ENCODE measurements around the gene SKI. TPM values are rescaled to one million over a fixed set of nuclear protein-coding genes. Genes with fewer than 3 reads are reported as not detected.

Gene SKI
- total RNA-seq, 1 experiment from 2014 or later, result 89.5 TPM

DNA sequence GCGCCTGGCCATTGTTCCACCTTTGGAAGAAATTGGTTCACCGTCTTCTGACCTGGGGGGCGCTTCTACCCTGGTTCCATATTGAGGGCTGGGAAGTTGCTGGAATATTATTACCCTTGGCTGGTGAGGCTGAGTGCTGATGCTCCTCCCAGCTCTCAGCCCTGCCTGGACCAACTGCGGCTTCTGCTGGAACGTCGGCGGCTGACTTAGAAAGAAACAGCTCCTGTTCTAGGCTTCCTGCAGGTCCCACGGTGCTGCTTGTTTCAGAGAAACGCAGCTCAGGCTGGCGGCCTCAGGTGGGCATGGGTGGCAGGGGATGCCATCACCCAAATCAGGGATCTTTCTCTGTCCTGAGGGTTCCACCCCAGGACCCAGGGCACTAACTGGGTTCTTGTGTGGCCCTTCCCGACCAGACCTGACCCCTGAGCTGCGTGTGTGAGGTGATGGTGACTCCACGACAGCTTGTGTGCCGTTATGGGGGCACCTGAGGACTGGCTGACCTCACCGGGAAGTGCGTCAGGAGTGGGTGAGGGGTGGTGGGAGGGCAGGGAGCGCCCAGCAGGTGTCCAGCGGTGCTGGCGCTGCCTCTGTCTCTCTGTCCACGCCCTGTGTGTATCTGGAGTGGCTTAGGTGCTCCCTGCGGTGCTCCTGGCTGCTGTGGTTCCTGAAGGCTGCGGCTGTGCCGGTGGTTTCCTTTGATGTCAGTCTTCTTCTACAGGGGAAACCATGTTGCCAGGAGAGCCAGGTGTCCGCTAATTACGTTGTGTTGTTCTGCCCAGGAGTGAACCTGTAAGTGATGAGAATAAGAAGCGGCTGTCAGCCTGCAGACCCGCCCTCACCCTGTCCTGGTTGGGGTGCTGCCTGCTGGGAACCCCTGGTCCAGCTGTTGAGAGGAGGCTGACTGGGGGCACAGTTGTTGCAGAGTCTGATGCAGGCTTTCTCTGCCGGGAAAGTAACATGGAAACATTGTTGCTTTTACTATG, 8.9 kb downstream of the SKI start:
- Mint-ChIP-seq H3K4me3 (no peak overlapping the region), H3K4me1 (peaks cover 44 to 59% of the 10 kb centered on the region in 2 experiments), H3K27me3 (ENCODE audit: low read depth) (no peaks in the 10 kb centered on the region), H3K36me3 (ENCODE audit: insufficient read depth in 1 of 3, low read depth in 3 of 3) (peaks cover 4 to 19% (median 14%) of the 10 kb centered on the region in 3 experiments), H3K27ac (peak overlapping the region in 2 of 3 experiments; percentile 20 to 72; a peak in 2 of 7 replicates), H3K9me3 (no peaks in the 10 kb centered on the region)
- no peak overlapping the region for H3K23ac ChIP-seq (ENCODE audit: insufficient read length, low read depth, low read length)
- no peak overlapping the region for H2BK20ac ChIP-seq (ENCODE audit: low read depth, low read length, poor library complexity, severe bottlenecking)
- H3K9ac ChIP-seq (ENCODE audit: extremely low read depth, insufficient read length, low read length), result no peak overlapping the region
- no peak overlapping the region for H2BK15ac ChIP-seq (ENCODE audit: low read depth, low read length)
- no peak for TF ChIP-seq CTCF (conservative IDR thresholded peaks at IDR 0.05)
- no peaks in the 10 kb centered on the region; the same call in 1 of the 2 replicates for H3K4me1 ChIP-seq (ENCODE audit: insufficient read depth, low read length)
- H2AK5ac ChIP-seq (ENCODE audit: insufficient read length, low read length), result no peak overlapping the region
- H2AFZ ChIP-seq (ENCODE audit: low read length), result no peak overlapping the region
- H3K27me3 ChIP-seq (ENCODE audit: insufficient read depth, low read length), result no peaks in the 10 kb centered on the region
- peak; percentile 36 for DNase-seq
- no peaks in the 10 kb centered on the region for H3K23me2 ChIP-seq (ENCODE audit: insufficient read length, low read depth, low read length, poor library complexity, severe bottlenecking)
- no peaks in the 10 kb centered on the region for H3K9me3 ChIP-seq (ENCODE audit: control insufficient read depth, low read depth, low read length)
- H2BK120ac ChIP-seq (ENCODE audit: low read depth, low read length, poor library complexity, severe bottlenecking), result no peak overlapping the region
- H2BK12ac ChIP-seq (ENCODE audit: insufficient read length, low read depth, low read length), result no peak overlapping the region
- no peak overlapping the region for H3K4ac ChIP-seq (ENCODE audit: low read depth, low read length)
- no peaks in the 10 kb centered on the region for H4K20me1 ChIP-seq (ENCODE audit: control insufficient read depth, insufficient read depth, insufficient read length)
- no peak overlapping the region for H4K5ac ChIP-seq (ENCODE audit: insufficient read length, low read depth, low read length)
- H3K14ac ChIP-seq (ENCODE audit: insufficient read depth, low read length), result no peak overlapping the region
- no peak overlapping the region for H3K18ac ChIP-seq (ENCODE audit: insufficient read length, low read depth, low read length)
- H3K79me1 ChIP-seq (ENCODE audit: insufficient read depth, low read depth, low read length, poor library complexity, severe bottlenecking), result peaks cover 15% of the 10 kb centered on the region
- no peak overlapping the region for H2BK5ac ChIP-seq (ENCODE audit: insufficient read length, low read length)
- H3T11ph ChIP-seq (ENCODE audit: low read length), result no peak overlapping the region
- peaks cover 82% of the 10 kb centered on the region; the same call in 1 of the 2 replicates for H3K79me2 ChIP-seq (ENCODE audit: insufficient read depth, low read length)
- H3K27ac ChIP-seq (ENCODE audit: insufficient read length, low read depth, low read length), result no peak overlapping the region
- H4K8ac ChIP-seq (replicated peaks; ENCODE audit: insufficient read length, low read depth, low read length), result no peak overlapping the region
- no peak overlapping the region for H4K91ac ChIP-seq (ENCODE audit: insufficient read length, low read depth, low read length)
- H3K56ac ChIP-seq (ENCODE audit: insufficient read length, low read depth, low read length), result no peak overlapping the region
- no peak overlapping the region for H3K4me2 ChIP-seq (ENCODE audit: insufficient read depth, insufficient read length, low read length)
- WGBS (ENCODE audit: extremely low coverage, insufficient read length, low lambda C conversion rate), result no CpG with 5 or more reads among the region's 28 CpGs
